Activated B cell treated with CpG ODN at 0.5 μM for 24 hours (primary cell): ENCODE results near the gene ENOX1. TPM values are rescaled to one million over a fixed set of nuclear protein-coding genes. Genes with fewer than 3 reads are reported as not detected.

Source experiments
- ATAC-seq: fragments of 200-7000 bp; cut with Tn5 transposase; one replicate; pipeline ENCODE4 v1.10.0; 2021; ENCODE audit warnings: low read depth, mild to moderate bottlenecking, moderate library complexity
- CTCF ChIA-PET: fragments of 350-600 bp; sonication (Branson Sonifier 250); formaldehyde crosslinking; loops from one replicate; lab custom pipeline; 2021; ENCODE audit warnings: antibody characterized with exemption; lab: Charles Lee
- POLR2A ChIA-PET: fragments of 350-600 bp; sonication (Branson Sonifier 250); formaldehyde crosslinking; loops from one replicate; lab custom pipeline; 2021; ENCODE audit warnings: antibody characterized with exemption; lab: Charles Lee
- DNase-seq: peaks from one replicate; pipeline ENCODE4 v3.0.0; 2022
- H3K27ac Mint-ChIP-seq: one replicate; pipeline ENCODE4 v1.8.0; 2020; ENCODE audit warnings: mixed read lengths
- H3K27me3 Mint-ChIP-seq: one replicate; pipeline ENCODE4 v1.8.0; 2021; ENCODE audit warnings: mixed read lengths
- H3K36me3 Mint-ChIP-seq: one replicate; pipeline ENCODE4 v1.8.0; 2021; ENCODE audit warnings: low read depth, mixed read lengths
- H3K4me1 Mint-ChIP-seq: one replicate; pipeline ENCODE4 v1.8.0; 2021; ENCODE audit warnings: mixed read lengths
- H3K4me3 Mint-ChIP-seq: one replicate; pipeline ENCODE4 v1.8.0; 2020; ENCODE audit warnings: mild to moderate bottlenecking, mixed read lengths
- H3K9me3 Mint-ChIP-seq: one replicate; pipeline ENCODE4 v1.8.0; 2020; ENCODE audit warnings: mixed read lengths
- CTCF ChIP-seq: fragments of 200-600 bp; IDR thresholded peaks from one replicate; pipeline ENCODE4 v1.8.0; 2022; ENCODE audit warnings: antibody characterized with exemption, mild to moderate bottlenecking
- intact Hi-C: fragments of 100-400 bp; cut with micrococcal nuclease; formaldehyde crosslinking; loops from one replicate; pipeline ENCODE4 v1.15.1; 2024
- total RNA-seq: library from RNA; stranded (reverse); gene quantifications from 2 replicates; pipeline ENCODE4 v1.2.3, GENCODE V29; 2022

The ENOX1 gene
- total RNA-seq, 1 donor from 2014 or later = not detected

GRCh38 chr13:43441899-43442499 lies 344.8 kb downstream of the ENOX1 start:
- Mint-ChIP-seq H3K4me3 (no peak overlapping the region), H3K36me3 (no peaks in the 10 kb centered on the region), H3K27ac (no peak overlapping the region), H3K27me3 (peaks cover 5% of the 10 kb centered on the region), H3K9me3 (no peaks in the 10 kb centered on the region), H3K4me1 (no peaks in the 10 kb centered on the region)
- ChIA-PET POLR2A (no interaction called here), CTCF (no interaction called here)
- DNase-seq (no peak), ATAC-seq (no peak)
- intact Hi-C loops = no loop called here
- TF ChIP-seq CTCF = no peak

- CTCF ChIA-PET = no interaction called here
- no peak for TF ChIP-seq CTCF
- no peak for DNase-seq
- Mint-ChIP-seq H3K27ac (no peak overlapping the region), H3K4me1 (no peaks in the 10 kb centered on the region), H3K27me3 (peaks cover 5% of the 10 kb centered on the region), H3K4me3 (no peak overlapping the region), H3K36me3 (no peaks in the 10 kb centered on the region), H3K9me3 (no peaks in the 10 kb centered on the region)
- intact Hi-C loops = no loop called here
- no peak for ATAC-seq
- POLR2A ChIA-PET = interaction anchor here (0.6 kb wide), 1 partner anchor 10 kb away, joined by 3 read pairs; no protein-coding TSS in a partner anchor
Measured at GRCh38 chr13:43441464-43441863, 345.3 kb downstream of the ENOX1 start.

- DNase-seq (no peak), ATAC-seq (no peak)
- intact Hi-C loops = no loop called here
- H3K9me3 Mint-ChIP-seq = no peaks in the 10 kb centered on the region
- H3K4me1 Mint-ChIP-seq = no peaks in the 10 kb centered on the region
- CTCF ChIA-PET = no interaction called here
- H3K4me3 Mint-ChIP-seq = no peak overlapping the region
- TF ChIP-seq CTCF = no peak
- H3K27me3 Mint-ChIP-seq = peaks cover 1% of the 10 kb centered on the region
- POLR2A ChIA-PET = no interaction called here
- no peak overlapping the region for H3K27ac Mint-ChIP-seq
- no peaks in the 10 kb centered on the region for H3K36me3 Mint-ChIP-seq
Measured at GRCh38 chr13:43434191-43434590, 352.6 kb downstream of the ENOX1 start.

- Mint-ChIP-seq H3K36me3 (no peaks in the 10 kb centered on the region), H3K9me3 (no peaks in the 10 kb centered on the region), H3K4me1 (no peaks in the 10 kb centered on the region), H3K4me3 (no peak overlapping the region), H3K27ac (no peak overlapping the region), H3K27me3 (peaks cover 1% of the 10 kb centered on the region)
- ChIA-PET POLR2A (no interaction called here), CTCF (no interaction called here)
- ATAC-seq (no peak), DNase-seq (no peak)
- no peak for TF ChIP-seq CTCF
- intact Hi-C loops = no loop called here
Measured at GRCh38 chr13:43433691-43434141, 353.1 kb downstream of the ENOX1 start.

- TF ChIP-seq CTCF = no peak
- intact Hi-C loops = no loop called here
- H3K27me3 Mint-ChIP-seq = peaks cover 1% of the 10 kb centered on the region
- H3K36me3 Mint-ChIP-seq = no peaks in the 10 kb centered on the region
- DNase-seq (no peak), ATAC-seq (no peak)
- H3K4me3 Mint-ChIP-seq = no peak overlapping the region
- no peaks in the 10 kb centered on the region for H3K9me3 Mint-ChIP-seq
- no peaks in the 10 kb centered on the region for H3K4me1 Mint-ChIP-seq
- no peak overlapping the region for H3K27ac Mint-ChIP-seq
- CTCF ChIA-PET = no interaction called here
- POLR2A ChIA-PET = no interaction called here
Measured at GRCh38 chr13:43432958-43433357, 353.8 kb downstream of the ENOX1 start.
